ENCODE results near the gene FTO.

DNA sequence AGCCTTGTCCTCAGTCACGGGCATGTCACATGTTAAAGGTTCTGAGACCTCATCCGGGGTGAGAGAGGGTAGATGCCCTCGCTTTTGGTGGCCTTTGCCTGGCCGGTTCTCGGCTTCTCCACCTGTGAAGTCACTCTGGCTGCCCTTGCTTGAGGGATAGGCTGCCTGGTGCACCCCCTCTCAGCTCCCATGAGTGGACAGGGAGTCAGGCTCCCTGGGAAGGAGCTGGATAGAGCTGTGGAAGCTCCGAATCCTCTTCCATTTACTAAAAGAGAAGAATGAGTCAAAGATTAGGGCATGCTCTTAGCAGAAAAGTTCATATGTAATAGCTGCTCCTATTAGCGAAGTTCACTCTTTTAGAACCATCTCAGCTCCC is 440.6 kb downstream of the FTO start:
- TF ChIP-seq, protein P1, sequence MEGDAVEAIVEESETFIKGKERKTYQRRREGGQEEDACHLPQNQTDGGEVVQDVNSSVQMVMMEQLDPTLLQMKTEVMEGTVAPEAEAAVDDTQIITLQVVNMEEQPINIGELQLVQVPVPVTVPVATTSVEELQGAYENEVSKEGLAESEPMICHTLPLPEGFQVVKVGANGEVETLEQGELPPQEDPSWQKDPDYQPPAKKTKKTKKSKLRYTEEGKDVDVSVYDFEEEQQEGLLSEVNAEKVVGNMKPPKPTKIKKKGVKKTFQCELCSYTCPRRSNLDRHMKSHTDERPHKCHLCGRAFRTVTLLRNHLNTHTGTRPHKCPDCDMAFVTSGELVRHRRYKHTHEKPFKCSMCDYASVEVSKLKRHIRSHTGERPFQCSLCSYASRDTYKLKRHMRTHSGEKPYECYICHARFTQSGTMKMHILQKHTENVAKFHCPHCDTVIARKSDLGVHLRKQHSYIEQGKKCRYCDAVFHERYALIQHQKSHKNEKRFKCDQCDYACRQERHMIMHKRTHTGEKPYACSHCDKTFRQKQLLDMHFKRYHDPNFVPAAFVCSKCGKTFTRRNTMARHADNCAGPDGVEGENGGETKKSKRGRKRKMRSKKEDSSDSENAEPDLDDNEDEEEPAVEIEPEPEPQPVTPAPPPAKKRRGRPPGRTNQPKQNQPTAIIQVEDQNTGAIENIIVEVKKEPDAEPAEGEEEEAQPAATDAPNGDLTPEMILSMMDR (IDR thresholded peaks at IDR 0.05) = no peak
- TF ChIP-seq POLR2A (IDR thresholded peaks at IDR 0.05) (no peak), POLR2AphosphoS5 (IDR thresholded peaks at IDR 0.05) (no peak)
